GM12878 (cell line): Measurements from ENCODE around the gene AGBL2. TPM values are rescaled to one million over a fixed set of nuclear protein-coding genes. Genes with fewer than 3 reads are reported as not detected.

Source experiments
- ATAC-seq: fragments of 200-7000 bp; cut with Tn5 transposase; 3 replicates; pipeline ENCODE4 v1.9.1; 2020; ENCODE audit warnings: mild to moderate bottlenecking, moderate library complexity
- BruUV-seq: library from RNA; stranded (reverse); fragments of 400-500 nt; replicated peaks from 2 replicates; lab custom pipeline; 2021; lab: Mats Ljungman, UMichigan
- CTCF ChIA-PET: fragments of 300-600 bp; sonication (Branson Sonifier 250); formaldehyde crosslinking; extraction: SDS; loops from one replicate; lab custom pipeline; 2021; ENCODE audit warnings: inconsistent platforms; lab: Yijun Ruan, JAX
- POLR2A ChIA-PET: fragments of 350-600 bp; formaldehyde crosslinking; extraction: SDS; loops from one replicate; lab custom pipeline; 2021; ENCODE audit warnings: inconsistent platforms; lab: Charles Lee
- RAD21 ChIA-PET: fragments of 300-600 bp; sonication (Branson Sonifier 250); formaldehyde crosslinking; loops from one replicate; lab custom pipeline; 2023; ENCODE audit warnings: antibody characterized with exemption; ENCODE audit not compliant: unreplicated experiment; lab: Charles Lee
- SMC1A ChIA-PET: fragments of 300-600 bp; sonication (Branson Sonifier 250); formaldehyde crosslinking; loops from one replicate; lab custom pipeline; 2023; ENCODE audit not compliant: unreplicated experiment, uncharacterized antibody; lab: Charles Lee
- DNase-seq: peaks from one replicate; pipeline ENCODE4 v3.0.0-alpha.2; 2011; ENCODE audit warnings: low read depth, low spot score
- FAIRE-seq: peaks from 3 replicates; lab custom pipeline; 2011; peaks lifted over from hg19 to GRCh38; lab: Jason Lieb, UNC
- H2AFZ ChIP-seq: 2 replicates; pipeline ENCODE4 v1.6.0; 2011; ENCODE audit warnings: low read depth, low read length, control low read depth; ENCODE audit not compliant: control insufficient read depth
- H3K27ac ChIP-seq: 2 replicates; pipeline ENCODE4 v1.5.1; 2011; ENCODE audit warnings: control low read depth; ENCODE audit not compliant: control insufficient read depth, insufficient read depth
- H3K27me3 ChIP-seq, 2 experiments: replicated peaks in 1 of 2; 2 replicates each; pipeline versions ENCODE4 v1.6.0 to v1.6.1; 2011; ENCODE audit warnings: low read length in 1 of 2; ENCODE audit not compliant: control insufficient read depth in 2 of 2, insufficient read depth in 2 of 2
- H3K36me3 ChIP-seq, 2 experiments: 2 replicates each; pipeline ENCODE4 v1.5.1; 2011; ENCODE audit warnings: low read length in 1 of 2; ENCODE audit not compliant: control insufficient read depth in 2 of 2, insufficient read depth in 2 of 2
- H3K4me1 ChIP-seq: 2 replicates; pipeline ENCODE4 v1.6.1; 2011; ENCODE audit warnings: mild to moderate bottlenecking, low read length, moderate library complexity, mixed read lengths; ENCODE audit not compliant: control insufficient read depth, insufficient read depth
- H3K4me2 ChIP-seq: 2 replicates; pipeline ENCODE4 v1.6.0; 2011; ENCODE audit warnings: control low read depth; ENCODE audit not compliant: control insufficient read depth, insufficient read depth
- H3K4me3 ChIP-seq: fragments of 200-600 bp; sonication (generic); 2 replicates; pipeline ENCODE4 v1.5.1; 2016
- H3K79me2 ChIP-seq: 2 replicates; pipeline ENCODE4 v1.6.0; 2011; ENCODE audit warnings: low read length; ENCODE audit not compliant: control insufficient read depth, insufficient read depth
- H3K9ac ChIP-seq: 2 replicates; pipeline ENCODE4 v1.8.0; 2011; ENCODE audit warnings: low read length, control low read depth, mixed read lengths; ENCODE audit not compliant: control insufficient read depth, insufficient read depth
- H3K9me3 ChIP-seq: replicated peaks from 3 replicates; pipeline ENCODE4 v1.5.1; 2011; ENCODE audit warnings: mild to moderate bottlenecking, low read length; ENCODE audit not compliant: control insufficient read depth, insufficient read depth
- H4K20me1 ChIP-seq: 2 replicates; pipeline ENCODE4 v1.6.0; 2011; ENCODE audit not compliant: control insufficient read depth, insufficient read depth
- CEBPB ChIP-seq, 2 experiments: fragments of 150-350 bp in 1 of 2; IDR thresholded peaks; 2 replicates each; pipeline ENCODE4 v1.6.1; 2012 to 2014; ENCODE audit warnings: low read depth in 2 of 2, low read length in 2 of 2, borderline replicate concordance in 1 of 2, inconsistent platforms in 1 of 2
- IKZF2 ChIP-seq, 2 experiments: fragments of 450-650 bp; IDR thresholded peaks; 2 replicates each; pipeline ENCODE4 v1.6.1; 2017; ENCODE audit warnings: mild to moderate bottlenecking in 2 of 2, moderate library complexity in 2 of 2
- PML ChIP-seq: IDR thresholded peaks from 2 replicates; pipeline ENCODE4 v1.6.1; 2012; ENCODE audit warnings: low read length, inconsistent platforms
- RB1 ChIP-seq: fragments of 450-650 bp; formaldehyde crosslinking; IDR thresholded peaks from 2 replicates; pipeline ENCODE4 v1.6.1; 2017; ENCODE audit warnings: mild to moderate bottlenecking, borderline replicate concordance
- RUNX3 ChIP-seq: IDR thresholded peaks from 2 replicates; pipeline ENCODE4 v1.6.1; 2012; ENCODE audit warnings: low read length, inconsistent platforms
- WGBS: methylation state at CpG from one replicate; pipeline ENCODE4 v1.1.6; 2016; ENCODE audit warnings: low lambda C conversion rate; ENCODE audit not compliant: insufficient replicate concordance, insufficient coverage; ENCODE audit errors: missing lambda C conversion rate; 5-methylcytosine and 5-hydroxymethylcytosine counted together
- in situ Hi-C: fragments of 300-500 bp; cut with MboI; formaldehyde crosslinking; loops from 9 replicates; pipeline ENCODE4 v1.14.3; 2018; ENCODE audit warnings: mixed read lengths
- intact Hi-C: fragments of 100-400 bp; cut with micrococcal nuclease; formaldehyde crosslinking; loops from one replicate; pipeline ENCODE4 v1.14.2; 2022; ENCODE audit not compliant: unreplicated experiment
- polyA plus RNA-seq, 11 experiments: library from polyadenylated mRNA; depleted of rRNA in 4 of 11; unstranded in 6 of 11; stranded (reverse) in 5 of 11; fragments of >200 nt; fragmentation: Nextera tagmentation in 4 of 11; fragmentation: Illumina TruSeq in 1 of 11; extraction: Ambion mirVana in 4 of 11; extraction: Trizol in 1 of 11; gene quantifications; 1 replicate in 1 of 11; 2 replicates in 10 of 11; pipeline versions ENCODE4 v1.2.1 to v1.2.3, GENCODE V29; 2011 to 2016; ENCODE audit warnings: inconsistent platforms in 2 of 11, missing spikeins in 2 of 11, low read depth in 1 of 11
- total RNA-seq, 4 experiments: library from RNA; depleted of rRNA in 3 of 4; stranded (reverse); fragments of >200 nt in 3 of 4; fragmentation: Illumina TruSeq in 1 of 4; extraction: Trizol in 1 of 4; gene quantifications; 2 replicates each; pipeline versions ENCODE4 v1.2.1 to v1.2.3, GENCODE V29; 2013 to 2021
- TF ChIP-seq, protein P1 (sequence below): fragments of 450-650 bp; IDR thresholded peaks from 2 replicates; pipeline ENCODE4 v1.6.1; 2014; ENCODE audit warnings: mild to moderate bottlenecking
- TF ChIP-seq, protein P2 (sequence below), 3 experiments: IDR thresholded peaks in 2 of 3; conservative IDR thresholded peaks in 1 of 3; 2 replicates each; pipeline ENCODE4 v1.5.1; 2011; ENCODE audit warnings: low read depth in 3 of 3, low read length in 3 of 3, mild to moderate bottlenecking in 3 of 3, control low read depth in 2 of 3, moderate library complexity in 2 of 3, inconsistent platforms in 1 of 3, mixed read lengths in 1 of 3; ENCODE audit not compliant: control insufficient read depth in 2 of 3, insufficient read depth in 1 of 3; ENCODE audit errors: extremely low read depth in 1 of 3

Gene AGBL2
- total and polyA plus RNA-seq, 10 of the 15 experiments (the other 5 are each of a cell fraction or from before 2014, with no cell fraction given), result 0.93 to 12.2 (median 2.9) TPM

GRCh38 chr11:47617417-47617809, 97.8 kb downstream of the AGBL2 start:
- Histone ChIP-seq H3K27me3 (no peaks in the 10 kb centered on the region), H2AFZ (no peak overlapping the region), H3K9ac (no peak overlapping the region), H3K4me3 (no peak overlapping the region), H3K9me3 (no peaks in the 10 kb centered on the region), H4K20me1 (no peaks in the 10 kb centered on the region), H3K36me3 (peaks cover 2 to 22% of the 10 kb centered on the region in 2 experiments; a peak in 3 of 4 replicates), H3K79me2 (no peaks in the 10 kb centered on the region), H3K4me2 (no peak overlapping the region), H3K4me1 (peaks cover 12% of the 10 kb centered on the region; the same call in 1 of the 2 replicates), H3K27ac (peak overlapping the region; percentile 8; the same call in 1 of the 2 replicates)
- ChIA-PET RAD21 (interaction anchor here (0.7 to 1.8 kb wide), 4 partner anchors 10 to 163 kb away, joined by 3 to 5 read pairs (median 4); partner anchors contain the start of genes KBTBD4 and NDUFS3), POLR2A (no interaction called here), CTCF (interaction anchor here (0.6 to 2.6 kb wide), 14 partner anchors 10 to 466 kb away, joined by 3 to 13 read pairs (median 3); partner anchors contain the start of gene KBTBD4), SMC1A (interaction anchor here (1.0 to 1.7 kb wide), 5 partner anchors 38 to 243 kb away, joined by 3 to 6 read pairs (median 3); partner anchors contain the start of genes KBTBD4 and NDUFS3)
- DNase-seq, result no peak
- 0% methylated on average over 3 of the region's 3 CpGs for WGBS
- no TSS peak for BruUV-seq
- FAIRE-seq, result no peak
- no peak for ATAC-seq
- in situ Hi-C loops (no loop called here), intact Hi-C loops (no loop called here)
- TF ChIP-seq IKZF2 (IDR thresholded peaks at IDR 0.05) (no peak), CEBPB (IDR thresholded peaks at IDR 0.05; ENCODE audit: borderline replicate concordance in 1 of 2, low read depth in 2 of 2, low read length in 2 of 2) (no peak), RUNX3 (peak; percentile 73), RB1 (no peak), PML (peak; percentile 45; the same call in 1 of the 2 replicates)
- TF ChIP-seq, protein P1, sequence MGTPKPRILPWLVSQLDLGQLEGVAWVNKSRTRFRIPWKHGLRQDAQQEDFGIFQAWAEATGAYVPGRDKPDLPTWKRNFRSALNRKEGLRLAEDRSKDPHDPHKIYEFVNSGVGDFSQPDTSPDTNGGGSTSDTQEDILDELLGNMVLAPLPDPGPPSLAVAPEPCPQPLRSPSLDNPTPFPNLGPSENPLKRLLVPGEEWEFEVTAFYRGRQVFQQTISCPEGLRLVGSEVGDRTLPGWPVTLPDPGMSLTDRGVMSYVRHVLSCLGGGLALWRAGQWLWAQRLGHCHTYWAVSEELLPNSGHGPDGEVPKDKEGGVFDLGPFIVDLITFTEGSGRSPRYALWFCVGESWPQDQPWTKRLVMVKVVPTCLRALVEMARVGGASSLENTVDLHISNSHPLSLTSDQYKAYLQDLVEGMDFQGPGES, result no peak
- TF ChIP-seq, protein P2, sequence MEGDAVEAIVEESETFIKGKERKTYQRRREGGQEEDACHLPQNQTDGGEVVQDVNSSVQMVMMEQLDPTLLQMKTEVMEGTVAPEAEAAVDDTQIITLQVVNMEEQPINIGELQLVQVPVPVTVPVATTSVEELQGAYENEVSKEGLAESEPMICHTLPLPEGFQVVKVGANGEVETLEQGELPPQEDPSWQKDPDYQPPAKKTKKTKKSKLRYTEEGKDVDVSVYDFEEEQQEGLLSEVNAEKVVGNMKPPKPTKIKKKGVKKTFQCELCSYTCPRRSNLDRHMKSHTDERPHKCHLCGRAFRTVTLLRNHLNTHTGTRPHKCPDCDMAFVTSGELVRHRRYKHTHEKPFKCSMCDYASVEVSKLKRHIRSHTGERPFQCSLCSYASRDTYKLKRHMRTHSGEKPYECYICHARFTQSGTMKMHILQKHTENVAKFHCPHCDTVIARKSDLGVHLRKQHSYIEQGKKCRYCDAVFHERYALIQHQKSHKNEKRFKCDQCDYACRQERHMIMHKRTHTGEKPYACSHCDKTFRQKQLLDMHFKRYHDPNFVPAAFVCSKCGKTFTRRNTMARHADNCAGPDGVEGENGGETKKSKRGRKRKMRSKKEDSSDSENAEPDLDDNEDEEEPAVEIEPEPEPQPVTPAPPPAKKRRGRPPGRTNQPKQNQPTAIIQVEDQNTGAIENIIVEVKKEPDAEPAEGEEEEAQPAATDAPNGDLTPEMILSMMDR (IDR thresholded peaks at IDR 0.05 in 2 of 3, conservative IDR thresholded peaks at IDR 0.05 in 1 of 3; ENCODE audit: control insufficient read depth in 2 of 3, extremely low read depth in 1 of 3, insufficient read depth in 1 of 3, low read depth in 3 of 3, low read length in 3 of 3), result no peak
